Stimulated activated naive CD4-positive, alpha-beta T cell (primary cell): ENCODE measurements around the gene KLHL34.
A peak's percentile ranks its signal among the peaks of the same experiment; 100 is the strongest.

Source experiments
- DNase-seq, 6 experiments: peaks; one replicate each; lab custom pipeline; 2025; lab: John Stamatoyannopoulos, UW

KLHL34 gene

GRCh38 chrX:21658152-21658737 is at the start of gene KLHL34:
Gene KLHL34 (minus strand): TSS chrX:21658330. CDS start chrX:21657788, 542 bp downstream.
- DNase-seq = peak in 2 of 6 experiments; percentile 28 to 33

GRCh38 chrX:21705225-21705624 is 47.1 kb upstream of the KLHL34 start:
- no peak for DNase-seq

- DNase-seq = no peak
Measured at GRCh38 chrX:21702725-21703124, 44.6 kb upstream of the KLHL34 start.

- DNase-seq = no peak
Measured at GRCh38 chrX:21700967-21701366, 42.8 kb upstream of the KLHL34 start.

- no peak for DNase-seq
Measured at GRCh38 chrX:21700275-21700674, 42.1 kb upstream of the KLHL34 start.

GRCh38 chrX:21699136-21699535 is 41.0 kb upstream of the KLHL34 start:
- no peak for DNase-seq

- DNase-seq = no peak
Measured at GRCh38 chrX:21698272-21698671, 40.1 kb upstream of the KLHL34 start.

- peak in 1 of 6 experiments; percentile 0 for DNase-seq
Measured at GRCh38 chrX:21691512-21692018, 33.4 kb upstream of the KLHL34 start.

GRCh38 chrX:21683941-21684340 is 25.8 kb upstream of the KLHL34 start:
- no peak for DNase-seq

- DNase-seq = no peak
Measured at GRCh38 chrX:21678048-21678612, 20.0 kb upstream of the KLHL34 start.

- DNase-seq = no peak
Measured at GRCh38 chrX:21675931-21676330, 17.8 kb upstream of the KLHL34 start.

GRCh38 chrX:21674430-21675186 is 16.5 kb upstream of the KLHL34 start:
- DNase-seq = no peak

- DNase-seq = no peak
Measured at GRCh38 chrX:21666679-21667078, 8.5 kb upstream of the KLHL34 start.

- DNase-seq = no peak
Measured at GRCh38 chrX:21666252-21666651, 8.1 kb upstream of the KLHL34 start.

GRCh38 chrX:21662761-21663160 is 4.6 kb upstream of the KLHL34 start:
- DNase-seq = no peak

GRCh38 chrX:21661316-21661715 is 3.2 kb upstream of the KLHL34 start:
- no peak for DNase-seq

- DNase-seq = no peak
Measured at GRCh38 chrX:21660156-21660555, 2.0 kb upstream of the KLHL34 start.

GRCh38 chrX:21659320-21659719 is 1.2 kb upstream of the KLHL34 start:
- DNase-seq = no peak

GRCh38 chrX:21658746-21659145 is 616 bp upstream of the KLHL34 start:
- no peak for DNase-seq

- peak in 3 of 6 experiments; percentile 21 to 59 (median 41) for DNase-seq
Measured at GRCh38 chrX:21657318-21658151, 595 bp downstream of the KLHL34 start.

GRCh38 chrX:21656587-21657317 is 1.4 kb downstream of the KLHL34 start:
- no peak for DNase-seq
